Measurements from ENCODE around the gene NCOA1. TPM values are rescaled to one million over a fixed set of nuclear protein-coding genes. Genes with fewer than 3 reads are reported as not detected.

Gene NCOA1
- polyA plus RNA-seq, 3 donors = 7.3 to 30.2 (median 10.2) TPM

- Mint-ChIP-seq H3K9me3 (no peaks in the 10 kb centered on the region), H3K27ac (peak overlapping the region in 1 of 7 donors; percentile 2), H3K4me1 (peaks cover 5% of the 10 kb centered on the region), H3K36me3 (peaks cover 43 to 71% of the 10 kb centered on the region in 2 donors), H3K27me3 (ENCODE audit: low read depth in 3 of 3) (no peaks in the 10 kb centered on the region), H3K4me3 (no peak overlapping the region)
- Histone ChIP-seq H4K20me1 (ENCODE audit: insufficient read depth, low read length) (no peaks in the 10 kb centered on the region), H3K27ac (ENCODE audit: low read depth in 1 of 2, low read length in 2 of 2) (no peak overlapping the region), H2AFZ (ENCODE audit: insufficient read depth, low read depth, low read length, poor library complexity, severe bottlenecking) (no peak overlapping the region), H3K79me2 (ENCODE audit: insufficient read depth, low read length) (no peaks in the 10 kb centered on the region), H3K9ac (ENCODE audit: insufficient read depth, low read length, poor library complexity, severe bottlenecking) (no peak overlapping the region), H3K9me3 (replicated peaks in 1 of 2; ENCODE audit: control insufficient read depth in 1 of 2, insufficient read depth in 1 of 2, low read length in 2 of 2) (no peaks in the 10 kb centered on the region), H3K36me3 (replicated peaks in 1 of 2; ENCODE audit: control insufficient read depth in 1 of 2, insufficient read depth in 2 of 2, low read length in 2 of 2) (peaks cover 34 to 76% of the 10 kb centered on the region in 2 donors), H3K4me3 (replicated peaks in 1 of 3; ENCODE audit: low read depth in 2 of 3, low read length in 3 of 3) (no peak overlapping the region), H3K4me1 (ENCODE audit: control insufficient read depth in 1 of 2, insufficient read depth in 2 of 2, low read length in 2 of 2) (no peaks in the 10 kb centered on the region), H3K4me2 (replicated peaks; ENCODE audit: extremely low read depth, low read length, poor library complexity, severe bottlenecking) (no peak overlapping the region), H3K27me3 (ENCODE audit: control insufficient read depth in 2 of 2, insufficient read depth in 2 of 2, low read length in 2 of 2) (no peaks in the 10 kb centered on the region)
- no peak for TF ChIP-seq CTCF (IDR thresholded peaks at IDR 0.05)
- intact Hi-C loops (cut with micrococcal nuclease) = no loop called here
- no peak for DNase-seq
Observed at GRCh38 chr2:24731040-24731439, 240.0 kb downstream of the NCOA1 start.

DNA sequence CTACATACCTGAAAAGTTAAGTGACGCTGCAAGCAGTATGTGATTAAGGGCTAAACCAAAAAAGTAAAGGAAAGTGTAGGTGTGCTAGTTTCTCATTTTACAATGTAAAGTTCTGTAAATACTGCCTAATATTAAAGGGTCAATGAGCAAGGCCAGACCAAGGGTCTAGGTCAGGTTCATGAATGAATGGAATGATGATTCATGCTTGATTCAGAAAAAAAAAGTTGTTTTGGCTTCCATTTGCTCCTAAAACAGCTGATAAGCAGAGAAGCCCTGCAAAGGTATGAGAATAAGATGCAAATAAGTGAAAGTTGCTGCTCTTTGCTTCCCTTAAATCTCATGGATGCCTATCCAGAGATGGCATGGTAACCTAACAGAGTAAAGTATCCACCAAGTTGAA is 240.9 kb downstream of the NCOA1 start:
- DNase-seq = no peak
- Histone ChIP-seq H3K4me1 (ENCODE audit: control insufficient read depth in 1 of 2, insufficient read depth in 2 of 2, low read length in 2 of 2) (no peaks in the 10 kb centered on the region), H3K9ac (ENCODE audit: insufficient read depth, low read length, poor library complexity, severe bottlenecking) (no peak overlapping the region), H3K79me2 (ENCODE audit: insufficient read depth, low read length) (no peaks in the 10 kb centered on the region), H3K36me3 (replicated peaks in 1 of 2; ENCODE audit: control insufficient read depth in 1 of 2, insufficient read depth in 2 of 2, low read length in 2 of 2) (peaks cover 31 to 73% of the 10 kb centered on the region in 2 donors), H3K27ac (ENCODE audit: low read depth in 1 of 2, low read length in 2 of 2) (no peak overlapping the region), H3K4me3 (replicated peaks in 1 of 3; ENCODE audit: low read depth in 2 of 3, low read length in 3 of 3) (no peak overlapping the region), H3K27me3 (ENCODE audit: control insufficient read depth in 2 of 2, insufficient read depth in 2 of 2, low read length in 2 of 2) (no peaks in the 10 kb centered on the region), H3K4me2 (replicated peaks; ENCODE audit: extremely low read depth, low read length, poor library complexity, severe bottlenecking) (no peak overlapping the region), H2AFZ (ENCODE audit: insufficient read depth, low read depth, low read length, poor library complexity, severe bottlenecking) (no peak overlapping the region), H3K9me3 (replicated peaks in 1 of 2; ENCODE audit: control insufficient read depth in 1 of 2, insufficient read depth in 1 of 2, low read length in 2 of 2) (no peaks in the 10 kb centered on the region), H4K20me1 (ENCODE audit: insufficient read depth, low read length) (no peaks in the 10 kb centered on the region)
- Mint-ChIP-seq H3K27ac (peak overlapping the region in 1 of 7 donors; percentile 45), H3K4me3 (no peak overlapping the region), H3K27me3 (ENCODE audit: low read depth in 3 of 3) (no peaks in the 10 kb centered on the region), H3K4me1 (peaks cover 5% of the 10 kb centered on the region), H3K36me3 (peaks cover 46 to 66% of the 10 kb centered on the region in 2 donors), H3K9me3 (no peaks in the 10 kb centered on the region)
- intact Hi-C loops (cut with micrococcal nuclease) = no loop called here
- TF ChIP-seq CTCF (IDR thresholded peaks at IDR 0.05) = no peak
- no CpG with 5 or more reads among the region's 1 CpG for WGBS (ENCODE audit: insufficient coverage)

Data from CD14-positive monocyte (primary cell).